ENCODE data around the gene ANKS1B.
"Not testable (repeated sequence)": the region's sequence is repeated elsewhere in the genome, so short reads cannot be mapped to it uniquely, and the experiment has no call there.

Gene ANKS1B

GRCh38 chr12:98783420-98783819, 1201.3 kb downstream of the ANKS1B start:
- no peak for DNase-seq

GRCh38 chr12:98780261-98780660, 1204.5 kb downstream of the ANKS1B start:
- DNase-seq = no peak

- DNase-seq = no peak
Observed at GRCh38 chr12:98772818-98773217, 1211.9 kb downstream of the ANKS1B start.

GRCh38 chr12:98771811-98772752, 1212.7 kb downstream of the ANKS1B start:
- no peak for DNase-seq

GRCh38 chr12:98770230-98770629, 1214.5 kb downstream of the ANKS1B start:
- no peak for DNase-seq

- no peak for DNase-seq
Observed at GRCh38 chr12:98769068-98769467, 1215.7 kb downstream of the ANKS1B start.

- no peak for DNase-seq
Observed at GRCh38 chr12:98767248-98767647, 1217.5 kb downstream of the ANKS1B start.

GRCh38 chr12:98763656-98764055, 1221.1 kb downstream of the ANKS1B start:
- DNase-seq = no peak

GRCh38 chr12:98758331-98758730, 1226.4 kb downstream of the ANKS1B start:
- DNase-seq = no peak

GRCh38 chr12:98757455-98757854, 1227.3 kb downstream of the ANKS1B start:
- DNase-seq = no peak

GRCh38 chr12:98755855-98756254, 1228.9 kb downstream of the ANKS1B start:
- not testable (repeated sequence) for DNase-seq

GRCh38 chr12:98754095-98754494, 1230.6 kb downstream of the ANKS1B start:
- DNase-seq = no peak

GRCh38 chr12:98752726-98753125, 1232.0 kb downstream of the ANKS1B start:
- DNase-seq = no peak

GRCh38 chr12:98751580-98752115, 1233.1 kb downstream of the ANKS1B start:
- no peak for DNase-seq

- no peak for DNase-seq
Observed at GRCh38 chr12:98750511-98750910, 1234.2 kb downstream of the ANKS1B start.

- DNase-seq = no peak
Observed at GRCh38 chr12:98748463-98748862, 1236.3 kb downstream of the ANKS1B start.

GRCh38 chr12:98745578-98746391, 1239.0 kb downstream of the ANKS1B start:
- peak in 1 of 6 experiments; percentile 19 for DNase-seq

GRCh38 chr12:98744680-98745079, 1240.1 kb downstream of the ANKS1B start:
- no peak for DNase-seq

GRCh38 chr12:98743362-98743953, 1241.3 kb downstream of the ANKS1B start:
- DNase-seq = peak in 1 of 6 experiments; percentile 1

- DNase-seq = no peak
Observed at GRCh38 chr12:98741556-98742265, 1243.0 kb downstream of the ANKS1B start.

- DNase-seq = no peak
Observed at GRCh38 chr12:98741196-98741555, 1243.6 kb downstream of the ANKS1B start.

GRCh38 chr12:98740751-98741150, 1244.0 kb downstream of the ANKS1B start:
- DNase-seq = no peak
